Mesendoderm (in vitro differentiated cells): ENCODE measurements around the gene ARMH2.

ENCODE experiments used
- DNase-seq: peaks from one replicate; pipeline ENCODE4 v3.0.0; 2013
- H2AK5ac ChIP-seq: 2 replicates; pipeline ENCODE4 v1.6.1; 2013; ENCODE audit warnings: low read length, inconsistent platforms
- H2BK120ac ChIP-seq: 2 replicates; pipeline ENCODE4 v1.6.1; 2013; ENCODE audit warnings: low read depth, mild to moderate bottlenecking, low read length, moderate library complexity, mixed read lengths
- H2BK15ac ChIP-seq: replicated peaks from 2 replicates; pipeline ENCODE4 v1.6.1; 2013; ENCODE audit warnings: low read depth, mild to moderate bottlenecking, moderate library complexity
- H2BK5ac ChIP-seq: 2 replicates; pipeline ENCODE4 v1.6.1; 2013; ENCODE audit warnings: low read length, inconsistent platforms
- H3K18ac ChIP-seq: 2 replicates; pipeline ENCODE4 v1.6.1; 2013; ENCODE audit warnings: mild to moderate bottlenecking, low read length, mixed read lengths
- H3K23ac ChIP-seq: one replicate; pipeline ENCODE4 v1.6.1; 2013; ENCODE audit warnings: low read length
- H3K27ac ChIP-seq: 2 replicates; pipeline ENCODE4 v1.5.1; 2013; ENCODE audit warnings: low read depth, mild to moderate bottlenecking, inconsistent platforms, low read length, moderate library complexity
- H3K27me3 ChIP-seq: 2 replicates; pipeline ENCODE4 v1.6.1; 2013; ENCODE audit warnings: low read length, control low read depth, mild to moderate bottlenecking, inconsistent platforms; ENCODE audit not compliant: insufficient read depth, poor library complexity
- H3K36me3 ChIP-seq: 2 replicates; pipeline ENCODE4 v1.6.1; 2013; ENCODE audit warnings: low read length, inconsistent platforms; ENCODE audit not compliant: control insufficient read depth, insufficient read depth
- H3K4ac ChIP-seq: one replicate; pipeline ENCODE4 v1.6.1; 2013; ENCODE audit warnings: low read depth, mild to moderate bottlenecking, low read length, moderate library complexity
- H3K4me1 ChIP-seq: 2 replicates; pipeline ENCODE4 v1.6.1; 2013; ENCODE audit warnings: low read depth, low read length, inconsistent platforms; ENCODE audit not compliant: control insufficient read depth
- H3K4me2 ChIP-seq: 2 replicates; pipeline ENCODE4 v1.6.1; 2013; ENCODE audit warnings: low read length
- H3K4me3 ChIP-seq: 2 replicates; pipeline ENCODE4 v1.5.1; 2013; ENCODE audit warnings: mild to moderate bottlenecking, low read length
- H3K56ac ChIP-seq: one replicate; pipeline ENCODE4 v1.6.1; 2013; ENCODE audit warnings: low read length
- H3K79me1 ChIP-seq: 2 replicates; pipeline ENCODE4 v1.6.1; 2013; ENCODE audit warnings: low read length, inconsistent platforms
- H3K79me2 ChIP-seq: 2 replicates; pipeline ENCODE4 v1.6.1; 2013; ENCODE audit warnings: mild to moderate bottlenecking, low read length; ENCODE audit not compliant: control insufficient read depth, insufficient read depth
- H3K9ac ChIP-seq: 2 replicates; pipeline ENCODE4 v1.6.1; 2013; ENCODE audit warnings: low read length, inconsistent platforms
- H4K5ac ChIP-seq: one replicate; pipeline ENCODE4 v1.6.1; 2013; ENCODE audit warnings: low read length
- H4K8ac ChIP-seq: one replicate; pipeline ENCODE4 v1.6.1; 2013; ENCODE audit warnings: low read depth, mild to moderate bottlenecking, control low read depth, low read length, moderate library complexity
- WGBS: extraction: QIAGEN DNeasy Blood & Tissue Kit; methylation state at CpG from one replicate; pipeline ENCODE4 v1.1.7; 2013; ENCODE audit warnings: low lambda C conversion rate, missing lambda C conversion rate; ENCODE audit not compliant: insufficient coverage; ENCODE audit errors: extremely low coverage; 5-methylcytosine and 5-hydroxymethylcytosine counted together

ARMH2 gene

DNA sequence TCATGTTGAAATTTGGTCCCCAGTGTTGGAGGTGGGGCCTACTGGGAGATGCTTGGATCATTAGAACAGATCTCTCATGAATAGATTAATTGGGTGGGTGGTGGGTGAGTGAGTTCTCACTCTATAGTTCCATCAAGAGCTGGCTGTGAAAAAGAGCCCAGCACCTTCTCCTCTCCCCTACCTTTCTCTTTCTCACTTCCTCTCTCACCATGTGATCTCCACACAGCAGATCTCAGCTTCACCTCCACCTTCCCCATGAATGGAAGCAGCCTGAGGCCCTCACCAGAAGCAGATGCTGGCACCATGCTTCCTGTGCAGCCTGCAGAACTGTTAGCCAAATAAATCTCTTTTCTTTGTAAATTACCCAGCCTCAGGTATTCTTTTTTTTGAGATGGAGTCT is 36.9 kb downstream of the ARMH2 start:
- no peak overlapping the region for H3K56ac ChIP-seq
- H3K23ac ChIP-seq: no peak overlapping the region
- H2AK5ac ChIP-seq: no peak overlapping the region
- H4K5ac ChIP-seq: no peak overlapping the region
- H3K27me3 ChIP-seq: no peaks in the 10 kb centered on the region
- H3K36me3 ChIP-seq: no peaks in the 10 kb centered on the region
- no peak overlapping the region for H3K27ac ChIP-seq
- H3K79me2 ChIP-seq: no peaks in the 10 kb centered on the region
- H3K4me1 ChIP-seq: no peaks in the 10 kb centered on the region
- H3K4me3 ChIP-seq: no peak overlapping the region
- no peak for DNase-seq
- H3K4ac ChIP-seq: no peak overlapping the region
- no peak overlapping the region for H2BK5ac ChIP-seq
- H4K8ac ChIP-seq: no peak overlapping the region
- H3K79me1 ChIP-seq: no peaks in the 10 kb centered on the region
- H3K4me2 ChIP-seq: no peak overlapping the region
- no peak overlapping the region for H2BK120ac ChIP-seq
- no peak overlapping the region for H3K9ac ChIP-seq
- H3K18ac ChIP-seq: no peak overlapping the region
- H2BK15ac ChIP-seq: no peak overlapping the region

DNA sequence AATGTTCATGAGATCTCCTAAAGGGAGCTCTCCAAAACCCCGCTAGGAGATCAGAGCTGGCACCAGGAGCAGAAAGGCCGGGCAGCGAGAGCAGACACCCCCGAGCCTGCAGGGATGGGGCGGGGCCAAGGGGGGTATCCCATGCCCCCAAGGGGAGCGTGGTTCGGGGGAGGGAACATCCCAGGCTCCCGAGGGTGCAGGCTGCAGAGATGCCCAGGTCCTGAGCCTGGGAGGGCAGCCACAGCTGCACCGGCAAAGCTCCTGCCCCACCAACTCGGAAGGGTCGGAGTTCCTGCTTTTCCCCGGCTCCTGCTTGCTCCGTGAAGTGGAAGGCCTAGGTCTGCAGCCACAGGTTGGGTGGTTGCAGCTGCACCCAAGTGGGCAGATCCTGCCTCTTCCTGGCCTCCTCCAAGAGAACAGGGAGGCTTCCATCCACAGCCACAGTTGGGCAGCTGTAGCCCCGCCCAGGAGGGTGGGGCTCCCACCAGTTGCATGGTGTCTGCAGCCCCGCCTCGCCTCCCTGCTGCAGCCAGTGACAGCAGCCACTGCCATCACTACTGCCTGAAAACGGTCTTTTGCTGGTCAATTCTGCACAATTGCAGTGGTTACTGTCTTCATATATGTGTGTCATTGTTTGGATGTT is 37.4 kb downstream of the ARMH2 start:
- H3K4me1 ChIP-seq: no peaks in the 10 kb centered on the region
- no peak overlapping the region for H3K9ac ChIP-seq
- no peaks in the 10 kb centered on the region for H3K79me1 ChIP-seq
- H3K36me3 ChIP-seq: no peaks in the 10 kb centered on the region
- no CpG with 5 or more reads among the region's 17 CpGs for WGBS
- H2AK5ac ChIP-seq: no peak overlapping the region
- H3K18ac ChIP-seq: no peak overlapping the region
- H3K56ac ChIP-seq: no peak overlapping the region
- no peaks in the 10 kb centered on the region for H3K27me3 ChIP-seq
- H2BK120ac ChIP-seq: no peak overlapping the region
- H3K4ac ChIP-seq: no peak overlapping the region
- H3K4me2 ChIP-seq: no peak overlapping the region
- no peak overlapping the region for H3K23ac ChIP-seq
- H4K5ac ChIP-seq: no peak overlapping the region
- no peak overlapping the region for H2BK5ac ChIP-seq
- no peak overlapping the region for H3K4me3 ChIP-seq
- H4K8ac ChIP-seq: no peak overlapping the region
- peak; percentile 26 for DNase-seq
- H2BK15ac ChIP-seq: no peak overlapping the region
- H3K27ac ChIP-seq: no peak overlapping the region
- no peaks in the 10 kb centered on the region for H3K79me2 ChIP-seq

DNA sequence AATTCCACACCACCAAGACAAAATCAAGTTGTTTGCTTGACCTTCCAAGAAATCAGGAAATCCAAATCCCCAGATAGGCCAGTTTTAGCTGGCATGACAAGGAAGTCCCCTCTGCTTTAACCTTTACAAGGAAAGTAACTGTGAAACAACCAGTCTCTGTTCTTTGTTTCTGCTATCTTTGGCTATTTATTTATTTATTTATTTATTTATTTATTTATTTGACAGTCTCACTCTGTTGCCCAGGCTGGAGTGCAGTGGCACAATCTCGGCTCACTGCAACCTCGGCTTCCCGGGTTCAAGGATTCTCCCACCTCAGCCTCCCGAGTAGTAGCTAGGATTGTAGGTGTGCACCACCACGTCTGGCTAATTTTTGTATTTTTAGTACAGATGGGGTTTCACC is 38.5 kb downstream of the ARMH2 start:
- Histone ChIP-seq H3K79me2 (no peaks in the 10 kb centered on the region), H3K4ac (no peak overlapping the region), H3K23ac (no peak overlapping the region), H3K56ac (no peak overlapping the region), H3K27ac (no peak overlapping the region), H4K5ac (no peak overlapping the region), H3K4me1 (no peaks in the 10 kb centered on the region), H2BK120ac (no peak overlapping the region), H2BK5ac (no peak overlapping the region), H3K4me2 (no peak overlapping the region), H3K4me3 (no peak overlapping the region), H2BK15ac (no peak overlapping the region), H3K9ac (no peak overlapping the region), H3K27me3 (no peaks in the 10 kb centered on the region), H3K79me1 (no peaks in the 10 kb centered on the region), H3K18ac (no peak overlapping the region), H4K8ac (no peak overlapping the region), H3K36me3 (no peaks in the 10 kb centered on the region), H2AK5ac (no peak overlapping the region)
- DNase-seq: no peak
- WGBS: no CpG with 5 or more reads among the region's 5 CpGs

DNA sequence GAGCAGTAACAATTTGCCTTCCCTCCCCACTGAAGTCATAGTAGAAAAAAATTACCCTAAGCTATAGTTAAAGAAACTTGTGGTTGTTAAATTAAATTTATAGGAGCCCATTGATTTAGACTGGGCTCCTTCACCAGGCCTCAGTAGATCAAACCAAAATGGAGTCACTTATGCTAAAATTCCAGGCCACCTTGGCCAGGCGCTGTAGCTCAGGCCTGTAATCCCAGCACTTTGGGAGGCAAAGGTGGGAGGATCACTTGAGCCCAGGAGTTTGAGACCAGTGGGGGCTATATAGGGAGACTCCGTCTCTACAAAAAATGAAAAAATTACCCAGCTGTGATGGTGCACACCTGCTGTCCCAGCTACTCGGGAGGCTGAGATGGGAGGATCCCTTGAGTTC is 39.0 kb downstream of the ARMH2 start:
- Histone ChIP-seq H2BK5ac (no peak overlapping the region), H3K23ac (no peak overlapping the region), H4K5ac (no peak overlapping the region), H3K27me3 (no peaks in the 10 kb centered on the region), H4K8ac (no peak overlapping the region), H3K4ac (no peak overlapping the region), H3K4me3 (no peak overlapping the region), H3K79me2 (no peaks in the 10 kb centered on the region), H2BK15ac (no peak overlapping the region), H3K79me1 (no peaks in the 10 kb centered on the region), H3K18ac (no peak overlapping the region), H3K56ac (no peak overlapping the region), H3K4me1 (no peaks in the 10 kb centered on the region), H2BK120ac (no peak overlapping the region), H3K27ac (no peak overlapping the region), H3K4me2 (no peak overlapping the region), H2AK5ac (no peak overlapping the region), H3K36me3 (no peaks in the 10 kb centered on the region), H3K9ac (no peak overlapping the region)
- WGBS: no CpG with 5 or more reads among the region's 3 CpGs
- no peak for DNase-seq

DNA sequence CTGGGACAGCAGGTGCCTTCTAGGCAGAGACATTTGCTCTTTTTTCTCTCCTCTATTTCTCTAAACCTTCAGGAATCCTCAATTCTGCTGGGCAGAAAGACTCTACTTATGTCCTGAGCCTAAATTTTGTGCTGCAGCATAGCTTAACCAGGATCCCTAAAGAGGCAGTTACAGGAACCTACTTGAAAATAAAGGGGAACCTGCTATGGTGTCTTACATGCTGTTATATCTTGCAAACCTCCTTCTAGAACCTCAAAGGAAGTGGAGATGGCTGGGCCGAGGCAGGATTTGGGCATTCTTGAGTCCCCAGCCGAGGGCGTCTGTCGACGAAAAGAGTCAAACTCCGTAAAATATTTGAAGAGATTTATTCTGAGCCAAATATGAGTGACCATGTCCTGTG is 41.1 kb downstream of the ARMH2 start:
- H3K79me2 ChIP-seq: no peaks in the 10 kb centered on the region
- no peak for DNase-seq
- no peak overlapping the region for H3K4me3 ChIP-seq
- H3K4ac ChIP-seq: no peak overlapping the region
- H3K9ac ChIP-seq: no peak overlapping the region
- H4K8ac ChIP-seq: no peak overlapping the region
- H2BK5ac ChIP-seq: no peak overlapping the region
- H3K18ac ChIP-seq: no peak overlapping the region
- H2BK15ac ChIP-seq: no peak overlapping the region
- no peak overlapping the region for H2AK5ac ChIP-seq
- H3K27ac ChIP-seq: no peak overlapping the region
- no peak overlapping the region for H3K23ac ChIP-seq
- no peaks in the 10 kb centered on the region for H3K79me1 ChIP-seq
- no peak overlapping the region for H3K4me2 ChIP-seq
- no peaks in the 10 kb centered on the region for H3K4me1 ChIP-seq
- H3K56ac ChIP-seq: no peak overlapping the region
- WGBS: no CpG with 5 or more reads among the region's 6 CpGs
- no peak overlapping the region for H2BK120ac ChIP-seq
- no peak overlapping the region for H4K5ac ChIP-seq
- no peaks in the 10 kb centered on the region for H3K27me3 ChIP-seq
- H3K36me3 ChIP-seq: no peaks in the 10 kb centered on the region

DNA sequence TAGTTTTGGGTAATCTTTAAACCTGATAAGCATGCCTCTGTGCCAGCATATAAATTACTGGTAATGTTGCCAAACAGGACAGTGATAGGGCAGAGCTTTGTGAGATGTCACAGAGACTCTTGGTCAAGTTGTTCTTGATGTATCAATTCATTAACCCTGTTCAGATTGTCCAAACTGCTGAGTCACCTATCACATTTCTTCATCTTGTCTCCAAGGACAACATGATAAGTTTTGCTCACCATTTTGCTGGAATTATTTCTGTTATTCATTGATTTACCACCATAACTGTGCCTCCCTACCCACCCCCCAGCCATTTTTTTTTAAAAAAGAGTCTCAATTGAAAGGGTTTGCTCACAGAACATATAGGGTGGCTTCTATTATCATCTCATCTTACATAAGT is 43.4 kb downstream of the ARMH2 start:
- no peaks in the 10 kb centered on the region for H3K79me1 ChIP-seq
- H2AK5ac ChIP-seq: no peak overlapping the region
- no peak overlapping the region for H2BK120ac ChIP-seq
- H2BK15ac ChIP-seq: no peak overlapping the region
- H4K5ac ChIP-seq: no peak overlapping the region
- H3K56ac ChIP-seq: no peak overlapping the region
- H3K27ac ChIP-seq: no peak overlapping the region
- no peak overlapping the region for H3K18ac ChIP-seq
- no peaks in the 10 kb centered on the region for H3K36me3 ChIP-seq
- H4K8ac ChIP-seq: no peak overlapping the region
- H3K4ac ChIP-seq: no peak overlapping the region
- H3K4me2 ChIP-seq: no peak overlapping the region
- no peak overlapping the region for H2BK5ac ChIP-seq
- H3K9ac ChIP-seq: no peak overlapping the region
- H3K79me2 ChIP-seq: no peaks in the 10 kb centered on the region
- H3K23ac ChIP-seq: no peak overlapping the region
- H3K4me1 ChIP-seq: no peaks in the 10 kb centered on the region
- no peaks in the 10 kb centered on the region for H3K27me3 ChIP-seq
- no peak overlapping the region for H3K4me3 ChIP-seq
- no peak for DNase-seq
